ENCODE data around the gene RFNG. TPM values are rescaled to one million over a fixed set of nuclear protein-coding genes. Genes with fewer than 3 reads are reported as not detected.

RFNG gene
- total and polyA plus RNA-seq, 3 donors from 2014 or later, result 50.5 to 102 (median 73.3) TPM

DNA sequence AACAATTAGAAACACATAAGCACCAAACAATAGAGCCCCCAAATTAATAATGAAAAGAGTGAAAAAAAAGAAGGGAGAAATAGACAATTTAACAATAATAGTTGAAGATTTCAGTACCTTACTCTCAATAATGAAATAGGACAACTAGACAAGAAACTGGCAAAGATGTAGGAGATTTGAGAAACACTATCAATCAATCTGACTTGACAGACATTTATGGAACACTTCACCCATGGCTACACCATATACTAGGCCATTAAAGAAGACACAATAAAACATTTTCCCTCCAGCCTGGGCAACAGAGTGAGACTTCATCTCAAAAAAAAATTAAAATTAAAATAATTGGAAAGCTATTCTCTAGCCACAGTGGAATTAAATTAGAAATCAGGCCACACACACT lies 19.0 kb upstream of the RFNG start:
- no peak for DNase-seq
- intact Hi-C loops (cut with DNase I; ENCODE audit: low total_unique reads), result no loop called here
- Histone ChIP-seq H3K27me3 (no peaks in the 10 kb centered on the region), H3K27ac (no peak overlapping the region), H3K4me1 (peaks cover 8% of the 10 kb centered on the region), H3K4me3 (no peak overlapping the region), H3K9me3 (no peaks in the 10 kb centered on the region), H3K36me3 (ENCODE audit: low read depth, missing control alignments) (no peaks in the 10 kb centered on the region)
- TF ChIP-seq, protein P1, sequence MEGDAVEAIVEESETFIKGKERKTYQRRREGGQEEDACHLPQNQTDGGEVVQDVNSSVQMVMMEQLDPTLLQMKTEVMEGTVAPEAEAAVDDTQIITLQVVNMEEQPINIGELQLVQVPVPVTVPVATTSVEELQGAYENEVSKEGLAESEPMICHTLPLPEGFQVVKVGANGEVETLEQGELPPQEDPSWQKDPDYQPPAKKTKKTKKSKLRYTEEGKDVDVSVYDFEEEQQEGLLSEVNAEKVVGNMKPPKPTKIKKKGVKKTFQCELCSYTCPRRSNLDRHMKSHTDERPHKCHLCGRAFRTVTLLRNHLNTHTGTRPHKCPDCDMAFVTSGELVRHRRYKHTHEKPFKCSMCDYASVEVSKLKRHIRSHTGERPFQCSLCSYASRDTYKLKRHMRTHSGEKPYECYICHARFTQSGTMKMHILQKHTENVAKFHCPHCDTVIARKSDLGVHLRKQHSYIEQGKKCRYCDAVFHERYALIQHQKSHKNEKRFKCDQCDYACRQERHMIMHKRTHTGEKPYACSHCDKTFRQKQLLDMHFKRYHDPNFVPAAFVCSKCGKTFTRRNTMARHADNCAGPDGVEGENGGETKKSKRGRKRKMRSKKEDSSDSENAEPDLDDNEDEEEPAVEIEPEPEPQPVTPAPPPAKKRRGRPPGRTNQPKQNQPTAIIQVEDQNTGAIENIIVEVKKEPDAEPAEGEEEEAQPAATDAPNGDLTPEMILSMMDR (IDR thresholded peaks at IDR 0.05), result no peak
- no peak for TF ChIP-seq POLR2A (IDR thresholded peaks at IDR 0.05)

DNA sequence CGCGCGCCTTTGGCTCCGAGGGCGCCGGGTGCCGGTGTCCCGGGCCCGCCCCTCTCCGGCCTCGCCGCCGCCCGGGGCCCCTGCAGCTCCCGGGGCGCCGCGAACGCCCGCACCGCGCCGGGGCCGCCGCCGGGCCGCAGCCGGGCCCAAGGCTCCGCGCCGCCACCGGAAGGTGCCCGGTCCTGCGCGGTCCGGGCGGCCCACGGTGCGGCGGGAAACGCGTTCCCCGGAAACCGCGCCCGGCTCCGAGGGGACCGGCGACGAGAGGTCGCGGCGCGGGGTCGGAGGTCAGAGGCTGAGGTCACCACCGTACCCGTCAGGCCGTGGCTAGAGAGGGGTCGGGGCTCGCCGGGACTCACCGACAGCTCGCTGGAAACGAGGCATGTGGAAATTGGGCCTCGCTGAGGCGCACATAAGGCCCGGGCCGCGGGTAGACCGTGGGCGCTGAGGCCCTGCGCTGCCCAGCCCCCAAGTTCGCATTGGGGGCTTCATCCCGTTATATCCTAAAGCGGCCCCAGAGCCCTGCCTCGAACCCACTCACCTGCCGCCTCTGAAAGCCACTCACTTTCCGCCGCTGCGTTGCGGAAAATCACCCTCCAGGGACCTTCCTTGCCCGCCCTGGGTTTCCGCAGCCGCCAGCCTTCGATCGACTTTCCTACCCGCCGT lies 14.2 kb upstream of the RFNG start, which contains the start of gene DUS1L:
Gene DUS1L (minus strand): TSS at position 167 of the 666 bp plus-strand sequence. CDS start 745 bp downstream, outside the sequence.
- TF ChIP-seq, protein P1 (IDR thresholded peaks at IDR 0.05), result no peak
- TF ChIP-seq POLR2A (IDR thresholded peaks at IDR 0.05), result no peak
- H3K9me3 ChIP-seq, result no peaks in the 10 kb centered on the region
- H3K27me3 ChIP-seq, result no peaks in the 10 kb centered on the region
- H3K27ac ChIP-seq, result peak within 1 kb of the TSS; percentile 67 to 85
- intact Hi-C loops (cut with DNase I; ENCODE audit: low total_unique reads), result no loop called here
- no peaks in the 10 kb centered on the region for H3K36me3 ChIP-seq (ENCODE audit: low read depth, missing control alignments)
- peak; percentile 38 for DNase-seq
- peak within 1 kb of the TSS; percentile 68 to 83 for H3K4me3 ChIP-seq
- WGBS, 2 donors, result 19 to 33% methylated on average over 19 to 31 of the region's 88 CpGs
- H3K4me1 ChIP-seq, result peaks cover 19% of the 10 kb centered on the region

DNA sequence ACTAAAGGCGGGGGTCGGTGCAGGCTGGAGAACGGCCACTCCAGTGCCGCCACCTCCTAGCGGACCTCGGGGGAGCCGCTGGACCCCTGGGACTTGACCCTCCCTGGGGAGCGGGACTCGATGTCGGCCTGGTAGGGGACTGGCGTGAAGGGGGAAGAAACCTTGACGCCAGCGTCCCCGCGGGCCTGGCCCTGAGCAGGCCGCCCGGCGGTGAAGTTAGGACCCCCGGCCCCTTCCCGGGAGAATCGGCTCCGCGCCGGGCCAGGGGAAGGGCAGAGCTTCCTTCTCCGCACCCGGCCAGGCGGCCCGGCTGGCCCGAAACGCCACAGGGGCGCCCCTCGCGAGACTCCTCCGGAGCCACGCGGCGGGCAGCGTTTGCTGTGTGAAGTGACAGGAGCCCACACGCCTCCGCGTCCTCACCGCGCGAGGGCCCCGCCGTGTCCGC lies 13.6 kb upstream of the RFNG start:
- intact Hi-C loops (cut with DNase I; ENCODE audit: low total_unique reads), result no loop called here
- peaks cover 19% of the 10 kb centered on the region for H3K4me1 ChIP-seq
- no peak for TF ChIP-seq POLR2A (IDR thresholded peaks at IDR 0.05)
- TF ChIP-seq, protein P1 (IDR thresholded peaks at IDR 0.05), result no peak
- no peaks in the 10 kb centered on the region for H3K9me3 ChIP-seq
- peak overlapping the region; percentile 68 to 83 for H3K4me3 ChIP-seq
- peak overlapping the region in 1 of 2 donors; percentile 55 for H3K27ac ChIP-seq
- 1% methylated on average over 30 of the region's 47 CpGs; no CpG with 5 or more reads in 1 of the 2 donors for WGBS, 2 donors
- DNase-seq, result no peak
- H3K27me3 ChIP-seq, result no peaks in the 10 kb centered on the region
- no peaks in the 10 kb centered on the region for H3K36me3 ChIP-seq (ENCODE audit: low read depth, missing control alignments)

DNA sequence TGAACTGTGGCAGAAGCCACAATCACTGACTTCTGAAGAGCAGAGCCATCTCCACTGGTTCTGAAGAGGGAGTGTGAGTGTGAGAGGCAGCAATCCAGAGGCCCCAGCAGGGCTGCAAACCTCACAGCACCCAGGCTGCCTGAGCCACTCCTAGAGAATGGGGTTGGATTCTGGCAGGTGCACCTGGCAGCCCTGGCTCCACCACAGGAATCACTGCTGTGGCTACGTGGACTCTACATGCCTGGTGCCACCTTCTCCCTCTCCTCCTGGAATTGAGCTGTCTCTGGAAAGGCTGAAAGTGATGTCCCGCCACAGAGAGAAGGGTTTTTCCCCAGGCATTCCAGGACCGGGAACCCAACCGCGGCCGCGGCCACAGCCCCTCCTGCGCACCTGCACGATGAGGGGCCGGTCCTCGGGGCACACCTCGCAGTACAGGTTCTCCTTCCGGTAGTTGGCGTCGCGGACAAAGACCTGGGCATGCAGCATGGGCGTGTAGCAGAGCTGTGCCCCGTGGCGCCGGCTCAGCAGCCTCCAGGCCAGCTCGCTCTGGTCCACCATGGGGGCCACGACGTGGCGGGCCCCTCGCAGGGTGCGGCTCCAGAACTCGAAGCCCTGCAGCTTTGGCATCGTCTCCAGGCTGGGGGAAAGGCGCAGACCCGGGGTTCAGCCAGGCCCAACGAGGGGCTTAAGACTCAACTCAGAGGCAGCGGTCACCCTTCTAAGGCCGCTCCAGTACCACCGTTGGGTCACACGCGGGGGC lies 13.0 kb upstream of the RFNG start:
- Histone ChIP-seq H3K36me3 (ENCODE audit: low read depth, missing control alignments) (no peaks in the 10 kb centered on the region), H3K27ac (peak overlapping the region in 1 of 2 donors; percentile 55), H3K9me3 (no peaks in the 10 kb centered on the region), H3K4me1 (peaks cover 19% of the 10 kb centered on the region), H3K4me3 (peak overlapping the region; percentile 68 to 83), H3K27me3 (no peaks in the 10 kb centered on the region)
- TF ChIP-seq, protein P1 (IDR thresholded peaks at IDR 0.05), result no peak
- no peak for TF ChIP-seq POLR2A (IDR thresholded peaks at IDR 0.05)
- intact Hi-C loops (cut with DNase I; ENCODE audit: low total_unique reads), result no loop called here
- WGBS, 2 donors, result 33 to 35% methylated on average over 8 to 36 of the region's 36 CpGs
- no peak for DNase-seq

Measured in testis (tissue), 3 donors.